Smooth muscle cell (in vitro differentiated cells): ENCODE data around the gene CACUL1. TPM values are rescaled to one million over a fixed set of nuclear protein-coding genes. Genes with fewer than 3 reads are reported as not detected.

Experiments used
- DNase-seq: peaks from one replicate; lab custom pipeline; 2025; ENCODE audit not compliant: unreplicated experiment; lab: John Stamatoyannopoulos, UW
- H2AFZ ChIP-seq: fragments of 200-600 bp; sonication (generic); 2 replicates; pipeline ENCODE4 v1.6.0; 2016; ENCODE audit warnings: antibody characterized with exemption, low read depth, mild to moderate bottlenecking
- H3F3A ChIP-seq: fragments of 200-600 bp; sonication (generic); 2 replicates; pipeline ENCODE4 v1.6.0; 2017; ENCODE audit warnings: antibody characterized with exemption, low read depth
- H3K27ac ChIP-seq: fragments of 200-600 bp; sonication (generic); 2 replicates; pipeline ENCODE4 v1.5.1; 2016; ENCODE audit warnings: low read depth, mild to moderate bottlenecking
- H3K27me3 ChIP-seq: fragments of 200-600 bp; sonication (generic); 2 replicates; pipeline ENCODE4 v1.6.1; 2016; ENCODE audit warnings: low read depth, mild to moderate bottlenecking
- H3K36me3 ChIP-seq: fragments of 200-600 bp; sonication (generic); 2 replicates; pipeline ENCODE4 v1.5.1; 2016; ENCODE audit warnings: low read depth
- H3K4me1 ChIP-seq: fragments of 200-600 bp; sonication (generic); 2 replicates; pipeline ENCODE4 v1.5.1; 2016; ENCODE audit warnings: low read depth
- H3K4me2 ChIP-seq: fragments of 200-600 bp; sonication (generic); 2 replicates; pipeline ENCODE4 v1.6.0; 2016; ENCODE audit warnings: mild to moderate bottlenecking
- H3K4me3 ChIP-seq: fragments of 200-600 bp; sonication (generic); 2 replicates; pipeline ENCODE4 v1.5.1; 2016; ENCODE audit warnings: mild to moderate bottlenecking
- H3K79me2 ChIP-seq: fragments of 200-600 bp; sonication (generic); 2 replicates; pipeline ENCODE4 v1.6.0; 2016; ENCODE audit warnings: low read depth, mild to moderate bottlenecking
- H3K9ac ChIP-seq: fragments of 200-600 bp; sonication (generic); 2 replicates; pipeline ENCODE4 v1.6.0; 2016; ENCODE audit warnings: low read depth
- H3K9me3 ChIP-seq: fragments of 200-600 bp; sonication (generic); replicated peaks from 2 replicates; pipeline ENCODE4 v1.5.1; 2016; ENCODE audit warnings: low read depth
- H4K20me1 ChIP-seq: fragments of 200-600 bp; sonication (generic); 2 replicates; pipeline ENCODE4 v1.6.0; 2016; ENCODE audit warnings: low read depth
- WGBS: methylation state at CpG from one replicate; pipeline ENCODE4 v1.1.7; 2016; ENCODE audit warnings: low lambda C conversion rate; 5-methylcytosine and 5-hydroxymethylcytosine counted together
- polyA plus RNA-seq: library from polyadenylated mRNA; unstranded; fragments of >200 nt; fragmentation: Nextera tagmentation; extraction: Ambion mirVana; gene quantifications from 2 replicates; pipeline ENCODE4 v1.2.1, GENCODE V29; 2016
- total RNA-seq: library from RNA; depleted of rRNA; stranded (reverse); fragments of >200 nt; gene quantifications from 2 replicates; pipeline ENCODE4 v1.2.3, GENCODE V29; 2014
- TF ChIP-seq, protein P1 (sequence below): fragments of 200-600 bp; sonication (generic); IDR thresholded peaks from 2 replicates; pipeline ENCODE4 v1.5.1; 2017; ENCODE audit warnings: borderline replicate concordance, mild to moderate bottlenecking, antibody characterized with exemption; ENCODE audit not compliant: insufficient read depth, poor library complexity, severe bottlenecking

The CACUL1 gene
- total and polyA plus RNA-seq, 2 experiments from 2014 or later, result 24.8 to 25.6 TPM

DNA sequence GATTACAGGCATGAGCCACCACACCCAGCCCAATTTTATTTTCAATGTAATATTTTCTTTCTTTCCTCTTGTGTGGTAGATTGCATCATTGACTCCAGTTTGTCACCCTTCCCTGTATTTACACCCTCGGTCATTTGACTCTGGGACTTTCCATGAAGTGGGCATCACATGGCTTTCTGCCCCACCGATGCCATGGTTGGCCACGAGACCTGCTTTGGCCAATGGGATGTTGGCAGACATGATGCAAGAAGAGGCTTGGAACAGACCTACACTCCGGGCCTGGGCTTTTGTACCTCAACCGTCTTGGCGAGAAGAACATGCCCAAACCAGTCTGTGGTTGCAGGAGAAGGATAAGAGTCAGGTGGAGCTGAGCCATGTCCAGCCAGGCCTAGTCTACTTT is 38.8 kb upstream of the CACUL1 start:
- TF ChIP-seq, protein P1, sequence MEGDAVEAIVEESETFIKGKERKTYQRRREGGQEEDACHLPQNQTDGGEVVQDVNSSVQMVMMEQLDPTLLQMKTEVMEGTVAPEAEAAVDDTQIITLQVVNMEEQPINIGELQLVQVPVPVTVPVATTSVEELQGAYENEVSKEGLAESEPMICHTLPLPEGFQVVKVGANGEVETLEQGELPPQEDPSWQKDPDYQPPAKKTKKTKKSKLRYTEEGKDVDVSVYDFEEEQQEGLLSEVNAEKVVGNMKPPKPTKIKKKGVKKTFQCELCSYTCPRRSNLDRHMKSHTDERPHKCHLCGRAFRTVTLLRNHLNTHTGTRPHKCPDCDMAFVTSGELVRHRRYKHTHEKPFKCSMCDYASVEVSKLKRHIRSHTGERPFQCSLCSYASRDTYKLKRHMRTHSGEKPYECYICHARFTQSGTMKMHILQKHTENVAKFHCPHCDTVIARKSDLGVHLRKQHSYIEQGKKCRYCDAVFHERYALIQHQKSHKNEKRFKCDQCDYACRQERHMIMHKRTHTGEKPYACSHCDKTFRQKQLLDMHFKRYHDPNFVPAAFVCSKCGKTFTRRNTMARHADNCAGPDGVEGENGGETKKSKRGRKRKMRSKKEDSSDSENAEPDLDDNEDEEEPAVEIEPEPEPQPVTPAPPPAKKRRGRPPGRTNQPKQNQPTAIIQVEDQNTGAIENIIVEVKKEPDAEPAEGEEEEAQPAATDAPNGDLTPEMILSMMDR, result no peak
- Histone ChIP-seq H4K20me1 (no peaks in the 10 kb centered on the region), H3K27me3 (peaks cover 5% of the 10 kb centered on the region), H2AFZ (no peak overlapping the region), H3K4me1 (no peaks in the 10 kb centered on the region), H3K9me3 (no peaks in the 10 kb centered on the region), H3K79me2 (no peaks in the 10 kb centered on the region), H3K27ac (no peak overlapping the region), H3K4me3 (no peak overlapping the region), H3K4me2 (no peak overlapping the region), H3K36me3 (no peaks in the 10 kb centered on the region), H3K9ac (no peak overlapping the region), H3F3A (no peaks in the 10 kb centered on the region)
- no peak for DNase-seq
- WGBS, result 91% methylated on average over 6 of the region's 6 CpGs

DNA sequence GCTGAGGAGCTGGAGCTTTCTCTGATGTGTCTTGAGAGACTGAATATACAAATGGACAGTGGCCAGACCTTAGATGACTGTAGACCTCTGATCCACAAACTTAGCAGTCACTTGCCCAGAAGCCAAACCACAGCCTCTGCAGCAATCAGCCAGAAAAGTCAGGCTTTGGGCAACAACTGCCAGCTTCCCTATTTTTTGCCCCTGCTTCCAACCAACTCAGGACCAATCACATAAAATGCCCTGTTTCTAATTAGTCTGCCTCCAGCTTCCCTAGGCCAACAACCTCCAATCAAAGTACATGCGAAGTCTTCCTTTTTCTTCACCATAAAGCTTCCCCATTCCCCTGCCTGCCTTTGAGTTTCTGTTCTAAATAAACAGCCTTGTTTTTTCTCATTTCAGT is 37.8 kb upstream of the CACUL1 start:
- Histone ChIP-seq H3K79me2 (no peaks in the 10 kb centered on the region), H3K4me1 (no peaks in the 10 kb centered on the region), H4K20me1 (no peaks in the 10 kb centered on the region), H3K27ac (no peak overlapping the region), H2AFZ (no peak overlapping the region), H3F3A (no peaks in the 10 kb centered on the region), H3K4me3 (no peak overlapping the region), H3K9me3 (no peaks in the 10 kb centered on the region), H3K4me2 (no peak overlapping the region), H3K27me3 (peaks cover 5% of the 10 kb centered on the region), H3K36me3 (no peaks in the 10 kb centered on the region), H3K9ac (no peak overlapping the region)
- WGBS, result 88% methylated on average over 1 of the region's 1 CpG
- TF ChIP-seq, protein P1, result no peak
- DNase-seq, result no peak

DNA sequence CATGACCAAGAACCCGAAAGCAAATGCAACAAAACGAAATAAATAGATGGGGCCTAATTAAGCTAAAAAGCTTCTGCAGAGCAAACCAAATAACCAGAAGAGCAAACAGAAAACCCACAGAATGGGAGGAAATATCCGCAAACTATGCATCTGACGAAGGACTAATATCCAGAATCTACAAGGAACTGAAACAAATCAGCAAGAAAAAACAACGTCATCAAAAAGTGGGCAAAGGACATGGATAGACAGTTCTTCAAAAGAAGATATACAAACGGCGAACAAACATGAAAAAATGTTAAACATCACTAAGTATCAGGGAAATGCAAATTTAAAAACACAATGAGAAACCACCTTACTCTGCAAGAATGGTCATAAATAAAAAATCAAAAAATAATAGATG is 35.3 kb upstream of the CACUL1 start:
- Histone ChIP-seq H4K20me1 (no peaks in the 10 kb centered on the region), H3F3A (no peaks in the 10 kb centered on the region), H3K36me3 (no peaks in the 10 kb centered on the region), H3K79me2 (no peaks in the 10 kb centered on the region), H3K4me3 (no peak overlapping the region), H3K9ac (no peak overlapping the region), H3K4me1 (no peaks in the 10 kb centered on the region), H3K4me2 (no peak overlapping the region), H3K27me3 (peaks cover 5% of the 10 kb centered on the region), H2AFZ (no peak overlapping the region), H3K27ac (no peak overlapping the region), H3K9me3 (no peaks in the 10 kb centered on the region)
- 94% methylated on average over 7 of the region's 7 CpGs for WGBS
- DNase-seq, result no peak
- TF ChIP-seq, protein P1, result no peak

DNA sequence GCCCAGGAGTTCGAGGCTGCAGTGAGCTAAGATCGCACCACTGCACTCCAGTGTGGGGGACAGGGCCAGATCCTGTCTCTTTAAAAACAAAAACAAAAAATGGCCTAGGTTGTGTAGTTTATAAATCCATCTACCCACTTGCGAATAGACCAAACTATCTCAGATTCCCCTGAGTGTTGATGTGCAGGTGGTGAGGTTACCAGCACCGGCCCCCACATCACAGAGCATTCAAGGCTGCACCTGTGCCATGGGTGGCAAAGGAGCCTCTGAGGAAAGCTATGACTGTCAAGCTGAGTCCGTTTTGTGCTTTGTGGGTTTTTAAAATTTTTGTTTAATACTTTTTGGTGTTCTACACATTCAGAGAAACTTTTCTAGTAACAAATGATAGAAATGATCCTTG is 30.8 kb upstream of the CACUL1 start:
- TF ChIP-seq, protein P1, result no peak
- 87% methylated on average over 5 of the region's 5 CpGs for WGBS
- Histone ChIP-seq H3F3A (no peaks in the 10 kb centered on the region), H3K27ac (no peak overlapping the region), H3K36me3 (no peaks in the 10 kb centered on the region), H3K4me2 (no peak overlapping the region), H3K9me3 (no peaks in the 10 kb centered on the region), H3K79me2 (no peaks in the 10 kb centered on the region), H4K20me1 (no peaks in the 10 kb centered on the region), H3K27me3 (peaks cover 5% of the 10 kb centered on the region), H3K9ac (no peak overlapping the region), H3K4me3 (no peak overlapping the region), H3K4me1 (no peaks in the 10 kb centered on the region), H2AFZ (no peak overlapping the region)
- no peak for DNase-seq
